Tibial artery (tissue), 4 donors: ENCODE results near the gene IREB2.

Source experiments
- DNase-seq, 2 donors: peaks; one replicate each; pipeline ENCODE4 v3.0.0-alpha.2; 2019
- H3K27ac ChIP-seq, 2 donors: fragments of 200-600 bp; sonication (generic) in 1 of 2; 1 replicate in 1 of 2; 2 replicates in 1 of 2; pipeline ENCODE4 v1.5.1; 2018 to 2019; ENCODE audit warnings: mild to moderate bottlenecking in 1 of 2
- H3K27me3 ChIP-seq, 2 donors: fragments of 200-600 bp; sonication (generic) in 1 of 2; one replicate each; pipeline versions ENCODE4 v1.5.1 to v1.6.0; 2016 to 2019
- H3K36me3 ChIP-seq, 3 donors: fragments of 200-600 bp; sonication (generic) in 2 of 3; one replicate each; pipeline ENCODE4 v1.5.1; 2016 to 2019; ENCODE audit warnings: mild to moderate bottlenecking in 2 of 3
- H3K4me1 ChIP-seq, 4 donors: fragments of 200-600 bp; sonication (generic) in 2 of 4; 1 replicate in 3 of 4; 2 replicates in 1 of 4; pipeline ENCODE4 v1.5.1; 2016 to 2019
- H3K4me3 ChIP-seq, 2 donors: fragments of 200-600 bp; sonication (generic) in 1 of 2; 1 replicate in 1 of 2; 2 replicates in 1 of 2; pipeline ENCODE4 v1.5.1; 2018 to 2019; ENCODE audit warnings: mild to moderate bottlenecking in 2 of 2
- H3K9me3 ChIP-seq, 3 donors: fragments of 200-600 bp; sonication (generic) in 1 of 3; one replicate each; pipeline ENCODE4 v1.5.1; 2016 to 2019
- intact Hi-C: fragments of 100-400 bp; cut with DNase I; formaldehyde crosslinking; loops from one replicate; pipeline ENCODE4 v1.15.0; 2023; ENCODE audit warnings: low total_unique reads
- TF ChIP-seq, protein P1 (sequence below), 2 experiments: fragments of 200-600 bp in 1 of 2; fragments of 450-650 bp in 1 of 2; IDR thresholded peaks; one replicate each; pipeline ENCODE4 v1.5.1; 2017 to 2019; ENCODE audit warnings: antibody characterized with exemption in 2 of 2, mild to moderate bottlenecking in 1 of 2, moderate library complexity in 1 of 2

Gene IREB2

DNA sequence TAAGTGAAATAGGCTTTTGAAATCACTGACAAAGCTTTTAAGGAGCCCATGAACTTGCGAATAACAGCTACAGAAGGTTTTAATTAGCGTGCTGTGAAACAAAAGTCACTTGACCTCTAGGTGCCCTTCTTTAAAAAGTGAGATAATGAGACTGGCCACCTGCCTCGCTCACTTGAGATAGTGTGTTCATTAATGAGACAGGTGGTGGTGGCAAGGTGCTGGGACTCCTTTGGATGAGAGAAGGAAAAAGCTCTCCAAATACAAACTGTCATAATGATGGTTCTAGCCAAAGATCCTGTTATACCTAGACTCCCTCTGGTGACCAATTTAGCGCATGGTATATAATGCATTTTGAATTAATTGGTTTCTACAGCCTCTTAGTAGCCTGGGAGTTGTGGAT lies 22.7 kb upstream of the IREB2 start:
- H3K4me1 ChIP-seq: no peaks in the 10 kb centered on the region
- H3K9me3 ChIP-seq: no peaks in the 10 kb centered on the region
- DNase-seq: no peak
- H3K27ac ChIP-seq: no peak overlapping the region
- TF ChIP-seq, protein P1, sequence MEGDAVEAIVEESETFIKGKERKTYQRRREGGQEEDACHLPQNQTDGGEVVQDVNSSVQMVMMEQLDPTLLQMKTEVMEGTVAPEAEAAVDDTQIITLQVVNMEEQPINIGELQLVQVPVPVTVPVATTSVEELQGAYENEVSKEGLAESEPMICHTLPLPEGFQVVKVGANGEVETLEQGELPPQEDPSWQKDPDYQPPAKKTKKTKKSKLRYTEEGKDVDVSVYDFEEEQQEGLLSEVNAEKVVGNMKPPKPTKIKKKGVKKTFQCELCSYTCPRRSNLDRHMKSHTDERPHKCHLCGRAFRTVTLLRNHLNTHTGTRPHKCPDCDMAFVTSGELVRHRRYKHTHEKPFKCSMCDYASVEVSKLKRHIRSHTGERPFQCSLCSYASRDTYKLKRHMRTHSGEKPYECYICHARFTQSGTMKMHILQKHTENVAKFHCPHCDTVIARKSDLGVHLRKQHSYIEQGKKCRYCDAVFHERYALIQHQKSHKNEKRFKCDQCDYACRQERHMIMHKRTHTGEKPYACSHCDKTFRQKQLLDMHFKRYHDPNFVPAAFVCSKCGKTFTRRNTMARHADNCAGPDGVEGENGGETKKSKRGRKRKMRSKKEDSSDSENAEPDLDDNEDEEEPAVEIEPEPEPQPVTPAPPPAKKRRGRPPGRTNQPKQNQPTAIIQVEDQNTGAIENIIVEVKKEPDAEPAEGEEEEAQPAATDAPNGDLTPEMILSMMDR (IDR thresholded peaks at IDR 0.05): no peak
- peaks cover 0 to 28% of the 10 kb centered on the region in 2 donors for H3K27me3 ChIP-seq
- intact Hi-C loops: loop anchor here (10.0 kb wide), 1 partner anchor 100 kb away; no protein-coding TSS in a partner anchor
- no peak overlapping the region for H3K4me3 ChIP-seq
- no peaks in the 10 kb centered on the region for H3K36me3 ChIP-seq

DNA sequence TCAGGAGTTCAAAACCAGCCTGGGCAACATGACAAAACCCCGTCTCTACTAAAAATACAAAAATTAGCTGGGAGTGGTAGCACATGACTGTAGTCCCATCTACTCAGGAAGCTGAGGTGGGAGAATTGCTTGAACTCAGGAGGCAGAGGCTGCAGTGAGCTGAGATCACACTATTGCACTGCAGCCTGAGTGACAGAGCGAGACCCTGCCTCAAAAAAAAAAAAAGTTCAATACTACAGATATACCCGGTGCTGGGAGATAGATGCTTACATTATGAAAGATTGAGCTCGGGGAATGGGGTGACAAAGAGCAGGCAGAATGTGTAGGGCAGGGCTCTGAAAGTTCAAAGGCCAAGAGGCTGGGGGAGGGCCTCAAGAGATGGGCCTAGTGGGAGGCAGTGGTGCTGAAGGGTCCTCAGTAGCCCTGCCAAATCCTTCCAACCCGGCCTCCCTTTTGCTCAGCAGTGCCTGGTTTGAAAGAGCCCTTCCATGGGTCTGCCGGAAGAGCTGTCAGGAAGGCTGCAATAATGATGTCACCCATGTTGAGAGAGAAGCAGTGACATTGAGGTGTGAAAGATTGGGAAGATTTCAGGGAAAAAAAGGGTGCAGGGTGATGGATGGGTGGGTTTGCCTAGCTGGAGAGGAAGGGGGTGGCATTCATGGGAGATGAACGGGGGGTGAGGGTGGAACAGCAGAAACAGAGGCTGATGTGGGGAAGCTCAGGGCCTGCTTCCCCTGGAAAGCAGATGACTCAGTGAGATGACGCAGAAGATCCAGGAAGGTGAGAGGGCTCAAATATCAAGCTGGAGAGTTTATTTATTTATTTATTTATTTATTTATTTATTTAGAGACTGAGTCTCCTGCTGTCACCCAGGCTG lies 20.0 kb upstream of the IREB2 start:
- no peak for DNase-seq
- TF ChIP-seq, protein P1 (IDR thresholded peaks at IDR 0.05): no peak
- intact Hi-C loops: loop anchor here (10.0 kb wide), 1 partner anchor 103 kb away; no protein-coding TSS in a partner anchor
- no peak overlapping the region for H3K27ac ChIP-seq
- H3K4me1 ChIP-seq: no peaks in the 10 kb centered on the region
- H3K4me3 ChIP-seq: no peak overlapping the region
- peaks cover 0 to 25% of the 10 kb centered on the region in 2 donors for H3K27me3 ChIP-seq
- H3K9me3 ChIP-seq: no peaks in the 10 kb centered on the region
- H3K36me3 ChIP-seq: no peaks in the 10 kb centered on the region

DNA sequence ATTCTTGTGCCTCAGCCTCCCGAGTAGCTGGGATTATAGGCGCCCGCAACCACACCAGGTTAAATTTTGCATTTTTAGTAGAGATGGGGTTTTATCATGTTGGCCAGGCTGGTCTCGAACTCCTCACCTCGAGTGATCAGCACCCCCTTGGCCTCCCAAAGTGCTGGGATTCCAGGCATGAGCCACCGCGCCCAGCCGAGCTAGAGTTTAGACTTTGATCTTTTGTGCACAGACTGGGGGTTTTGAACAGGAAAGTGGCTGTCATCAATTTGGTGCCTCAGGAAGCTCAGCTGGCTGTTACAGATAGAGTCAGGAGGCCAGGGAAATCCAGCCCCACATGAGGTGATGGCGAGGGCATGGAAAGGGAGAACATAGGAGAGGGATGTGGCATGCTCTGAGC lies 19.3 kb upstream of the IREB2 start:
- Histone ChIP-seq H3K36me3 (no peaks in the 10 kb centered on the region), H3K9me3 (no peaks in the 10 kb centered on the region), H3K27ac (no peak overlapping the region), H3K27me3 (peaks cover 0 to 19% of the 10 kb centered on the region in 2 donors), H3K4me1 (no peaks in the 10 kb centered on the region), H3K4me3 (no peak overlapping the region)
- TF ChIP-seq, protein P1 (IDR thresholded peaks at IDR 0.05): no peak
- intact Hi-C loops: loop anchor here (10.0 kb wide), 1 partner anchor 104 kb away; no protein-coding TSS in a partner anchor
- DNase-seq: no peak

DNA sequence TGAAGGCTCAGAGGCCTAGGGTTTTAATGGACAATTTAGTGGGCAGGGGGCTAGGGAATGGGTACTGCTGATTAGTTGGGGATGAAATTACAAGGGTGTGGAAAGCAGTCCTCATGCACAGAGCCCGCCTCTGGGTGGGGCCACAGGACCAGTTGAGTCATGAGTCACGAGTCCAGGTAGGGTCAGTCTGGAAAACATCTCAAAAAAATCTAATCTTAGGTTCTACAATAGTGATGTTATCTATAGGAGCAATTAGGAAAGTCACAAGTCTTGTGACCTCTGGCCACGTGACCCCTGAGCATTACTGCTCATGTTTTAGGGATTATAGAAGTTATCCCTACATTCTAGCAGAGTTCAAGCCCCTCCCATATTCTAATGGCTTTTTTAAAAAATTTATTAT lies 18.6 kb upstream of the IREB2 start:
- Histone ChIP-seq H3K27ac (no peak overlapping the region), H3K27me3 (peaks cover 0 to 14% of the 10 kb centered on the region in 2 donors), H3K4me1 (no peaks in the 10 kb centered on the region), H3K36me3 (no peaks in the 10 kb centered on the region), H3K4me3 (no peak overlapping the region), H3K9me3 (no peaks in the 10 kb centered on the region)
- TF ChIP-seq, protein P1 (IDR thresholded peaks at IDR 0.05): no peak
- DNase-seq: no peak
- intact Hi-C loops: loop anchor here (10.0 kb wide), 1 partner anchor 105 kb away; no protein-coding TSS in a partner anchor

DNA sequence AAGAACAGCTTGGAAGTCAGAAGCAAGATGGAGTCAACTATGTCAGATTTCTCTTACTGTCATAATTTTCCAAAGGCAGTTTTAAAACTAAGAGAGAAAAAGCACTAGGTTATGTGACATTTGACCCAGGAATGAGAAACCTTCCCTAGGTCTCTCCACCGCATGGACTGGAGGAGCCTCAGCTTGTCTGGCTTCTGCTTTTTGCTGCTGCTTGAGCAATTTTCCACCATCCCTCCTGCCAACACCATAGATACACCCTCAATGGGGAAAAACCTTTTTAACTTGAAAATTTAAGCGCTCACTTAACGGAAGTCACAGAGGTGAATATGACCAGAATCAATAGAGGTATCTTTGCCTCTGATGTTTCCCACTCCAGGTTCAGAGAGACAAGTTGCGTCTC lies 17.8 kb upstream of the IREB2 start:
- H3K27me3 ChIP-seq: peaks cover 0 to 18% of the 10 kb centered on the region in 2 donors
- no peaks in the 10 kb centered on the region for H3K9me3 ChIP-seq
- no peaks in the 10 kb centered on the region for H3K36me3 ChIP-seq
- H3K4me1 ChIP-seq: no peaks in the 10 kb centered on the region
- no peak for DNase-seq
- no peak overlapping the region for H3K27ac ChIP-seq
- TF ChIP-seq, protein P1 (IDR thresholded peaks at IDR 0.05): no peak
- no peak overlapping the region for H3K4me3 ChIP-seq
- intact Hi-C loops: loop anchor here (10.0 kb wide), 1 partner anchor 295 kb away; no protein-coding TSS in a partner anchor
